HepG2 (cell line): ENCODE results near the gene ACP7. TPM values are rescaled to one million over a fixed set of nuclear protein-coding genes. Genes with fewer than 3 reads are reported as not detected.

Experiments
- ATAC-seq: fragments of 200-7000 bp; cut with Tn5 transposase; 3 replicates; pipeline ENCODE4 v1.9.1; 2020; ENCODE audit warnings: mild to moderate bottlenecking, moderate library complexity
- BruUV-seq: library from RNA; stranded (reverse); fragments of 400-500 nt; replicated peaks from 2 replicates; lab custom pipeline; 2021; lab: Mats Ljungman, UMichigan
- CTCF ChIA-PET: fragments of 300-600 bp; formaldehyde crosslinking; extraction: SDS; loops from one replicate; lab custom pipeline; 2021; ENCODE audit warnings: low total read pairs, inconsistent platforms, low intra/inter-chr PET ratio; lab: Yijun Ruan, JAX
- POLR2A ChIA-PET: fragments of 350-600 bp; sonication (Branson Sonifier 250); formaldehyde crosslinking; loops from one replicate; lab custom pipeline; 2020; ENCODE audit warnings: antibody characterized with exemption, inconsistent platforms; lab: Yijun Ruan, JAX
- DNase-seq: peaks from one replicate; pipeline ENCODE4 v3.0.0-alpha.2; 2015; ENCODE audit warnings: low spot score
- FAIRE-seq: peaks from 3 replicates; lab custom pipeline; 2011; peaks lifted over from hg19 to GRCh38; lab: Jason Lieb, UNC
- H2AFZ ChIP-seq: one replicate; pipeline ENCODE4 v1.6.1; 2011; ENCODE audit warnings: low read length, inconsistent platforms
- H3K27ac ChIP-seq: fragments of 300-600 bp; 3 replicates; pipeline ENCODE4 v1.8.0; 2011; ENCODE audit warnings: mixed run types, mild to moderate bottlenecking, mixed read lengths, low read length, inconsistent platforms; ENCODE audit not compliant: insufficient read depth; ENCODE audit errors: extremely low read length
- H3K27me3 ChIP-seq, 2 experiments: fragments of 200-600 bp in 1 of 2; 2 replicates in 1 of 2; 3 replicates in 1 of 2; pipeline versions ENCODE4 v1.6.0 to v1.8.0; 2011; ENCODE audit warnings: low read length in 2 of 2, mild to moderate bottlenecking in 2 of 2, moderate library complexity in 2 of 2, inconsistent platforms in 1 of 2; ENCODE audit not compliant: insufficient read depth in 2 of 2, control insufficient read depth in 1 of 2
- H3K36me3 ChIP-seq, 2 experiments: fragments of 200-600 bp in 1 of 2; replicated peaks in 1 of 2; 2 replicates in 1 of 2; 3 replicates in 1 of 2; pipeline versions ENCODE4 v1.5.1 to v1.8.0; 2011; ENCODE audit warnings: low read length in 2 of 2, inconsistent platforms in 1 of 2; ENCODE audit not compliant: insufficient read depth in 2 of 2, control insufficient read depth in 1 of 2
- H3K4me1 ChIP-seq: 2 replicates; pipeline ENCODE4 v1.5.1; 2012; ENCODE audit warnings: low read length, inconsistent platforms; ENCODE audit not compliant: insufficient read depth
- H3K4me2 ChIP-seq: 2 replicates; pipeline ENCODE4 v1.6.0; 2011; ENCODE audit warnings: low read depth, low read length, inconsistent platforms
- H3K4me3 ChIP-seq, 3 experiments: fragments of 200-600 bp in 1 of 3; sonication (generic), shearing (Covaris generic) in 1 of 3; replicated peaks in 1 of 3; 2 replicates each; pipeline ENCODE4 v1.5.1; 2011 to 2016; ENCODE audit warnings: low read length in 3 of 3, inconsistent platforms in 2 of 3, low read depth in 2 of 3, mild to moderate bottlenecking in 2 of 3, control low read depth in 1 of 3, mixed read lengths in 1 of 3; ENCODE audit not compliant: insufficient read depth in 1 of 3
- H3K79me2 ChIP-seq: one replicate; pipeline ENCODE4 v1.6.1; 2011; ENCODE audit warnings: low read length, inconsistent platforms; ENCODE audit not compliant: insufficient read depth
- H3K9ac ChIP-seq: 2 replicates; pipeline ENCODE4 v1.6.0; 2011; ENCODE audit warnings: mild to moderate bottlenecking, low read depth, low read length, inconsistent platforms; ENCODE audit not compliant: insufficient read depth
- H3K9me3 ChIP-seq: 2 replicates; pipeline ENCODE4 v1.5.1; 2012; ENCODE audit warnings: mild to moderate bottlenecking, low read length
- H4K20me1 ChIP-seq: 2 replicates; pipeline ENCODE4 v1.6.0; 2011; ENCODE audit warnings: inconsistent platforms, mild to moderate bottlenecking, low read length, moderate library complexity; ENCODE audit not compliant: insufficient read depth
- CREB1 ChIP-seq, 2 experiments: fragments of 450-650 bp in 1 of 2; IDR thresholded peaks; 2 replicates each; pipeline ENCODE4 v1.6.1; 2016 to 2017; ENCODE audit warnings: control low read depth in 1 of 2, mild to moderate bottlenecking in 1 of 2, missing compliant biosample characterization in 1 of 2, missing genetic modification characterization in 1 of 2
- GATAD1 ChIP-seq: IDR thresholded peaks from 2 replicates; pipeline ENCODE4 v1.6.1; 2016; ENCODE audit warnings: missing genetic modification reagents, missing compliant biosample characterization
- GLI4 ChIP-seq: sonication (generic); formaldehyde crosslinking; IDR thresholded peaks from 2 replicates; pipeline ENCODE4 v1.5.1; 2020; ENCODE audit warnings: missing genetic modification reagents, mild to moderate bottlenecking, moderate library complexity, borderline replicate concordance
- NCOA5 ChIP-seq: sonication (generic); formaldehyde crosslinking; IDR thresholded peaks from 2 replicates; pipeline ENCODE4 v1.4.0; 2020; ENCODE audit warnings: missing genetic modification reagents
- POLR2AphosphoS5 ChIP-seq: IDR thresholded peaks from 2 replicates; pipeline ENCODE4 v1.6.1; 2012; ENCODE audit warnings: low read depth, low read length
- SOX6 ChIP-seq, 2 experiments: fragments of 450-650 bp in 1 of 2; sonication (generic) in 1 of 2; formaldehyde crosslinking in 1 of 2; IDR thresholded peaks; 2 replicates each; pipeline versions ENCODE4 v1.4.0 to v1.6.1; 2017 to 2020; ENCODE audit warnings: antibody characterized with exemption in 1 of 2, mild to moderate bottlenecking in 1 of 2, missing genetic modification reagents in 1 of 2
- TBP ChIP-seq: sonication (generic); formaldehyde crosslinking; IDR thresholded peaks from 2 replicates; pipeline ENCODE4 v1.5.0; 2020; ENCODE audit warnings: missing genetic modification reagents
- TCF7L2 ChIP-seq: IDR thresholded peaks from 2 replicates; pipeline ENCODE4 v1.6.1; 2011; ENCODE audit warnings: mild to moderate bottlenecking, low read depth, low read length, moderate library complexity
- XBP1 ChIP-seq: sonication (generic); formaldehyde crosslinking; IDR thresholded peaks from 2 replicates; pipeline ENCODE4 v1.5.0; 2020; ENCODE audit warnings: missing genetic modification reagents
- ZBTB33 ChIP-seq: sonication (generic); formaldehyde crosslinking; IDR thresholded peaks from 2 replicates; pipeline ENCODE4 v1.4.0; 2020; ENCODE audit warnings: missing genetic modification reagents
- ZMAT5 ChIP-seq: sonication (generic); formaldehyde crosslinking; IDR thresholded peaks from 2 replicates; pipeline ENCODE4 v1.5.0; 2020; ENCODE audit warnings: mild to moderate bottlenecking, low read depth, missing genetic modification reagents, borderline replicate concordance
- ZNF121 ChIP-seq: sonication (generic); formaldehyde crosslinking; IDR thresholded peaks from 2 replicates; pipeline ENCODE4 v1.5.0; 2020; ENCODE audit warnings: mild to moderate bottlenecking, missing genetic modification reagents
- ZNF337 ChIP-seq: sonication (generic); formaldehyde crosslinking; IDR thresholded peaks from 2 replicates; pipeline ENCODE4 v1.5.1; 2020; ENCODE audit warnings: missing genetic modification reagents, low read depth, mild to moderate bottlenecking, borderline replicate concordance
- ZNF605 ChIP-seq: sonication (generic); formaldehyde crosslinking; IDR thresholded peaks from 2 replicates; pipeline ENCODE4 v1.8.0; 2022; ENCODE audit warnings: mild to moderate bottlenecking, missing genetic modification reagents
- WGBS: methylation state at CpG from one replicate; pipeline ENCODE4 v1.1.6; 2017; ENCODE audit warnings: low lambda C conversion rate; 5-methylcytosine and 5-hydroxymethylcytosine counted together
- in situ Hi-C: cut with HindIII; loops from 2 replicates; pipeline ENCODE4 v1.10.0; 2017; ENCODE audit warnings: low pct_unique_long_range_greater_than_20kb; ENCODE audit not compliant: extremely low pct_ligation_motif_present
- intact Hi-C: fragments of 100-400 bp; cut with micrococcal nuclease; formaldehyde crosslinking; loops from one replicate; pipeline ENCODE4 v1.10.0; 2022; ENCODE audit not compliant: unreplicated experiment
- polyA plus RNA-seq, 8 experiments: library from polyadenylated mRNA; depleted of rRNA in 3 of 8; stranded (reverse) in 7 of 8; unstranded in 1 of 8; fragments of >200 nt; fragmentation: Illumina TruSeq in 4 of 8; extraction: Trizol in 4 of 8; gene quantifications; 2 replicates each; pipeline versions ENCODE4 v1.2.1 to v1.2.3, GENCODE V29; 2011 to 2016; ENCODE audit warnings: low read depth in 4 of 8, missing spikeins in 1 of 8, mixed read lengths in 1 of 8; ENCODE audit not compliant: insufficient read depth in 1 of 8
- total RNA-seq, 5 experiments: library from RNA; depleted of rRNA; stranded (reverse); fragments of >200 nt; fragmentation: Illumina TruSeq; extraction: Trizol; gene quantifications; 2 replicates each; pipeline ENCODE4 v1.2.3, GENCODE V29; 2016; ENCODE audit warnings: low read depth in 1 of 5

ACP7 gene
- total and polyA plus RNA-seq, 2 of the 13 experiments (the other 11 are each of a cell fraction or from before 2014, with no cell fraction given) = not detected

- Histone ChIP-seq H3K36me3 (no peaks in the 10 kb centered on the region), H3K9me3 (peaks cover 5% of the 10 kb centered on the region; the same call in 1 of the 2 replicates), H3K4me3 (peak overlapping the region in 1 of 3 experiments; percentile 22; a peak in 1 of 6 replicates), H2AFZ (no peak overlapping the region), H3K4me2 (peak overlapping the region; percentile 63), H4K20me1 (no peaks in the 10 kb centered on the region), H3K4me1 (peaks cover 40% of the 10 kb centered on the region), H3K27ac (no peak overlapping the region), H3K79me2 (no peaks in the 10 kb centered on the region), H3K27me3 (no peaks in the 10 kb centered on the region), H3K9ac (no peak overlapping the region)
- DNase-seq (no peak), ATAC-seq (no peak), FAIRE-seq (no peak)
- intact Hi-C loops = loop anchor here (5.0 kb wide), 1 partner anchor 77 kb away; the partner anchor contains the start of gene FBXO17
- POLR2A ChIA-PET = no interaction called here
- TF ChIP-seq ZBTB33 (no peak), SOX6 (IDR thresholded peaks at IDR 0.05) (no peak), SOX6 (CRISPR knock-in tag; IDR thresholded peaks at IDR 0.05) (peak; percentile 1; the same call in 1 of the 2 replicates), ZNF121 (CRISPR knock-in tag) (peak; percentile 65; the same call in 1 of the 2 replicates)
- in situ Hi-C loops = no loop called here
- CTCF ChIA-PET = no interaction called here
- 39% methylated on average over 2 of the region's 2 CpGs for WGBS
- no TSS peak for BruUV-seq
These were observed 30.1 kb upstream of the ACP7 start for GRCh38 chr19:39054091-39054470.

GRCh38 chr19:39057615-39058014, 26.6 kb upstream of the ACP7 start:
- TF ChIP-seq ZMAT5 (CRISPR knock-in tag) = no peak
- no peak for TF ChIP-seq GATAD1 (CRISPR knock-in tag)
- TF ChIP-seq CREB1 (IDR thresholded peaks at IDR 0.05) = no peak
- no peak for TF ChIP-seq CREB1 (CRISPR knock-in tag; IDR thresholded peaks at IDR 0.05)
- TF ChIP-seq GLI4 (CRISPR knock-in tag) = no peak
- no peak for TF ChIP-seq TCF7L2
- TF ChIP-seq ZNF605 (CRISPR knock-in tag) = no peak
- no peak for TF ChIP-seq XBP1 (CRISPR knock-in tag)
- no peak for TF ChIP-seq ZNF337 (CRISPR knock-in tag)
- no peak for TF ChIP-seq POLR2AphosphoS5
- no peak for TF ChIP-seq NCOA5
- no peak for TF ChIP-seq TBP (CRISPR knock-in tag)
- TF ChIP-seq, all 625 proteins: peak for 0
- peaks cover 34% of the 10 kb centered on the region for H3K4me1 ChIP-seq
- DNase-seq (no peak), ATAC-seq (no peak), FAIRE-seq (no peak)
- no TSS peak for BruUV-seq
- H3K9ac ChIP-seq = no peak overlapping the region
- no peak overlapping the region for H3K4me2 ChIP-seq
- CTCF ChIA-PET = no interaction called here
- H3K27me3 ChIP-seq = no peaks in the 10 kb centered on the region
- no peak overlapping the region for H2AFZ ChIP-seq
- WGBS = 30% methylated on average over 3 of the region's 3 CpGs
- no peaks in the 10 kb centered on the region for H3K79me2 ChIP-seq
- peaks cover 5% of the 10 kb centered on the region; the same call in 1 of the 2 replicates for H3K9me3 ChIP-seq
- no peaks in the 10 kb centered on the region for H3K36me3 ChIP-seq
- POLR2A ChIA-PET = no interaction called here
- H3K27ac ChIP-seq = no peak overlapping the region
- no peaks in the 10 kb centered on the region for H4K20me1 ChIP-seq
- intact Hi-C loops = no loop called here
- in situ Hi-C loops = no loop called here
- H3K4me3 ChIP-seq = no peak overlapping the region
